Activated CD4-positive, alpha-beta T cell treated with anti-CD3 and anti-CD28 coated beads, Interleukin-2, Interleukin-4, amounts not matched to agents 100 ng/mL and 50 ng/mL, durations not matched to agents 16 hours and 8 hours (primary cell): ENCODE results near the gene GSN.

Source experiments
- DNase-seq: peaks from one replicate; pipeline ENCODE4 v3.0.0-alpha.2; 2020; ENCODE audit warnings: low spot score

GSN gene

DNA sequence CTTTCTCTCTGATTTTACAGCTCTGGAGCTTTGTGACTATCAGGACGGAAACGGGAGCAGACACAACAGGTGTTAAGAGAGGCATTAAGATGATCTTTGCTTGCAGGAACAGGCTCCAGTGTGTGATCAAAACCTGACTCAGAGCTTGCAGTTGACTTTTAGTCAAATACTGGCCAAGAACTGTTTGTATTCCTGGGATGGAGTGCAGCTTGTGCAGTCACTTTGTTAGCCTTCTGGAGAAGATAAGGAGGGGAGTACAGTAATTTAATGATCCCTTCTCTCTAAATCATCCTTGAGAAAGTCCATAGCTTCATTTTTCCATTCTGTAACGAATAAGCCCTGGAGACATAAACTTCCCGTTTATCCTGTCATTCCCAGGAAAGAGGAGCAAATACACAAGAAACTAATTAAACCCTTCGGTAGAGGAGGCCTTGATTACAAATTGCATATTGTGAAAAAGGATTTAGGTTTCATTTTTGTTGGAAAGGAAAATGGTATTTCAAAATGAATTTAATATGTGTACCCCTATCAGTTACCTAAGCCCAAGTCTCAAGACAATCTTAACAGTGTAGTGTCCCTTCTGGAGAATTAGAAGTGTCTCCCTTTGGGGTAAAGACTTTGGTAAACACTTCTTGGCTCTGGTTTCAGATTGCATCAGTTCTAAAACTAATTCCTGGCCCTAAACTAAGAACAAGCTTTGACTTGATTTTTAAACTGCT lies 105.2 kb downstream of the GSN start:
- no peak for DNase-seq

DNA sequence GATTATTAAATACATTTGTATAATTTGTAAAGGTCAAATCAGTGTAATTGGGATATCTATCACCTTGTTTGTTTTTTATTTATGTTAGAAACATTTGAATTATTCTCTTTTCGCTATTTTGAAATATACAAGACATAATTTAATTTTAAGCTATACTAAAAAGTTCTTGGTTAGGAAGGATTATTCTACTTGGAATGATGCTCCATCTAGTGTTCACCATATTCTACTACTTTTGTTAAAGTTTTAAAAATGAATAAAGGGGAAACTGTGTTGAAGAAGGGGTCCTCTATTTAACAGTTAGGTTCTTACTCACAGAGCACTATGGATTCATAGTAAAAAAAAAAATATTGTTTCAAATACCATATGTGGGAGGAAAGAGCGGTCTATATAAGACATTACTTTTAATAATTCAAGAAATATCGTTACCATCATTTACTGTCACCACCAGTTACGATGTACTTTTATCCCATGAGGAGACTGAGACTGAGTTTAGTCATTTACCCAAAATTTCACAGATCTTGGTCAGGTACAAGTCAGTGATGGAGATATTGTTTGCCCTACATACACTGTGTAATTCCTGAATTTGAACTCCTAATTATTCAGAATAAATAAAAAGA lies 108.4 kb downstream of the GSN start:
- DNase-seq: no peak

DNA sequence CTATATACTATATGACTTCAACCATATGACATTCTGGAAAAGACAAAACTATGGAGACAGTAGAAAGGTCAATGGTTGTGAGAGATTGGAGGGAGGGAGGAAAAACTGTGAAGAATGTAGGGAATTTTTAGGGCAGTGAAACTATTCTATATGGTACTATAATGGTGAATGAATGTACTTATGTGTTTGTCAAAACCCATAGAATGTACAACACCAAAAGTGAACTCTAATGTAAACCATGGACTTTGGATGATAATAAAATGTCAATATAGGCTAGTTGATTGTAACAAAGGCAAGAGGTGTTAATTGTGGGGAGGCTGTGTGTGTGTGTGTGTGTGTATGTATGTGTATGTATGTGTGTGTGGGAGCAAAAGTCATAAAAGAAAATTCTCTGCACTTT lies 112.9 kb downstream of the GSN start:
- DNase-seq: no peak
